HG02840 (cell line): ENCODE data around the gene MUC5B.
"Not testable (repeated sequence)": the region's sequence is repeated elsewhere in the genome, so short reads cannot be mapped to it uniquely, and the experiment has no call there.

Experiments used
- ATAC-seq: cut with Tn5 transposase; IDR thresholded peaks from one replicate; pipeline ENCODE4 v1.9.1; 2021; ENCODE audit warnings: mild to moderate bottlenecking, moderate library complexity, moderate number of reproducible peaks; ENCODE audit not compliant: unreplicated experiment, low FRiP score

Gene MUC5B, protein sequence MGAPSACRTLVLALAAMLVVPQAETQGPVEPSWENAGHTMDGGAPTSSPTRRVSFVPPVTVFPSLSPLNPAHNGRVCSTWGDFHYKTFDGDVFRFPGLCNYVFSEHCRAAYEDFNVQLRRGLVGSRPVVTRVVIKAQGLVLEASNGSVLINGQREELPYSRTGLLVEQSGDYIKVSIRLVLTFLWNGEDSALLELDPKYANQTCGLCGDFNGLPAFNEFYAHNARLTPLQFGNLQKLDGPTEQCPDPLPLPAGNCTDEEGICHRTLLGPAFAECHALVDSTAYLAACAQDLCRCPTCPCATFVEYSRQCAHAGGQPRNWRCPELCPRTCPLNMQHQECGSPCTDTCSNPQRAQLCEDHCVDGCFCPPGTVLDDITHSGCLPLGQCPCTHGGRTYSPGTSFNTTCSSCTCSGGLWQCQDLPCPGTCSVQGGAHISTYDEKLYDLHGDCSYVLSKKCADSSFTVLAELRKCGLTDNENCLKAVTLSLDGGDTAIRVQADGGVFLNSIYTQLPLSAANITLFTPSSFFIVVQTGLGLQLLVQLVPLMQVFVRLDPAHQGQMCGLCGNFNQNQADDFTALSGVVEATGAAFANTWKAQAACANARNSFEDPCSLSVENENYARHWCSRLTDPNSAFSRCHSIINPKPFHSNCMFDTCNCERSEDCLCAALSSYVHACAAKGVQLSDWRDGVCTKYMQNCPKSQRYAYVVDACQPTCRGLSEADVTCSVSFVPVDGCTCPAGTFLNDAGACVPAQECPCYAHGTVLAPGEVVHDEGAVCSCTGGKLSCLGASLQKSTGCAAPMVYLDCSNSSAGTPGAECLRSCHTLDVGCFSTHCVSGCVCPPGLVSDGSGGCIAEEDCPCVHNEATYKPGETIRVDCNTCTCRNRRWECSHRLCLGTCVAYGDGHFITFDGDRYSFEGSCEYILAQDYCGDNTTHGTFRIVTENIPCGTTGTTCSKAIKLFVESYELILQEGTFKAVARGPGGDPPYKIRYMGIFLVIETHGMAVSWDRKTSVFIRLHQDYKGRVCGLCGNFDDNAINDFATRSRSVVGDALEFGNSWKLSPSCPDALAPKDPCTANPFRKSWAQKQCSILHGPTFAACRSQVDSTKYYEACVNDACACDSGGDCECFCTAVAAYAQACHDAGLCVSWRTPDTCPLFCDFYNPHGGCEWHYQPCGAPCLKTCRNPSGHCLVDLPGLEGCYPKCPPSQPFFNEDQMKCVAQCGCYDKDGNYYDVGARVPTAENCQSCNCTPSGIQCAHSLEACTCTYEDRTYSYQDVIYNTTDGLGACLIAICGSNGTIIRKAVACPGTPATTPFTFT (N-terminal part only)

DNA sequence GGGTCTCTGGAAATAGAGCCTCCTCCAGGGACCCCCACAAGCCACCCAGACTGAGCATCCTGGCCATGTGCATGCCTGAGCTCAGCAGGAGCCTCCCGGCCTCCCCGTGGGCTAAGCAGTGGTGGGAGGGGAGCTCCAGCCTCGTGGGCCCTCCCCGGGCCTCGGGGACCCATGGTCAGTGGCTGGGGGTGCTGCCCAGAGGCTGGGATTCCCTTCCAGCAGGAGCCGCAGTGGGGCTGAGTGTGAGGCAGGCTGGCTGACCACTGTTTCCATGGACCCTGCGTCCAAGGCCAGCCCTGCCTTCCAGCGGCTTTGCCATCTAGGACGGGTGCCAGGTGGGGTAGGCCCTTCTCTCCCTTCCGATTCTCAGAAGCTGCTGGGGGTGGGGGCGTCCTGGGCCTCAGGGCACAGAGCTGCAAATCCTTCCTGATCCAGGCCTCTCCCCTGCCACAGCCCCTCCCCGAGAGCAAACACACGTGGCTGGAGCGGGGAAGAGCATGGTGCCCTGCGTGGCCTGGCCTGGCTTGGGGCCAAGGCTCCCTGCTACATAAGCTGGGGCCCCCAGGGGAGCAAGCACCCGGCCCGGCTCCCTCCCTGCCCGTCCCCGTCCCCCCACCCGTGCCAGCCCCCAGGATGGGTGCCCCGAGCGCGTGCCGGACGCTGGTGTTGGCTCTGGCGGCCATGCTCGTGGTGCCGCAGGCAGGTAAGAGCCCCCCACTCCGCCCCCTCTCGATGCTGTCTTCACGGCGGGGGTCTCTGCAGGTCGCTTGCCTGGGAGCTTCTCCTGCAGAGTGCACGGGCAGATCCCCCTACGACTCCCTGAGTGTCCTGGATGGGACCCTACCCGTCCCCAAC is at the start of gene MUC5B:
Gene MUC5B, plus strand, starts transcription at position 576 of the 855 bp plus-strand sequence. Its CDS starts 58 bp downstream, at position 634.
- ATAC-seq, result no peak

DNA sequence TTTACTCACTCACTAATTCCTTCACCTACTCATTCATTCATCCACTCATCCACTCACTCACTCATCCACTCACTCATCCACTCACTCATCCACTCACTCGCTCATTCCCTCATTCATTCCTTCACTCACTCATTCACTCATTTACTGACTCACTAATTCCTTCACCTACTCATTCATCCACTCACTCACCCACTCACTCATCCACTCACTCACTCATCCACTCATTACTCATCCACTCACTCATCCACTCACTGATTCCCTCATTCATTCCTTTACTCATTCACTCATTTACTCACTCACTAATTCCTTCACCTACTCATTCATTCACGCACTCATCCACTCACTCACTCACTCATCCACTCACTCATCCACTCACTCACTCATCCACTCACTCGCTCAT is 49.5 kb upstream of the MUC5B start:
- not testable (repeated sequence) for ATAC-seq

DNA sequence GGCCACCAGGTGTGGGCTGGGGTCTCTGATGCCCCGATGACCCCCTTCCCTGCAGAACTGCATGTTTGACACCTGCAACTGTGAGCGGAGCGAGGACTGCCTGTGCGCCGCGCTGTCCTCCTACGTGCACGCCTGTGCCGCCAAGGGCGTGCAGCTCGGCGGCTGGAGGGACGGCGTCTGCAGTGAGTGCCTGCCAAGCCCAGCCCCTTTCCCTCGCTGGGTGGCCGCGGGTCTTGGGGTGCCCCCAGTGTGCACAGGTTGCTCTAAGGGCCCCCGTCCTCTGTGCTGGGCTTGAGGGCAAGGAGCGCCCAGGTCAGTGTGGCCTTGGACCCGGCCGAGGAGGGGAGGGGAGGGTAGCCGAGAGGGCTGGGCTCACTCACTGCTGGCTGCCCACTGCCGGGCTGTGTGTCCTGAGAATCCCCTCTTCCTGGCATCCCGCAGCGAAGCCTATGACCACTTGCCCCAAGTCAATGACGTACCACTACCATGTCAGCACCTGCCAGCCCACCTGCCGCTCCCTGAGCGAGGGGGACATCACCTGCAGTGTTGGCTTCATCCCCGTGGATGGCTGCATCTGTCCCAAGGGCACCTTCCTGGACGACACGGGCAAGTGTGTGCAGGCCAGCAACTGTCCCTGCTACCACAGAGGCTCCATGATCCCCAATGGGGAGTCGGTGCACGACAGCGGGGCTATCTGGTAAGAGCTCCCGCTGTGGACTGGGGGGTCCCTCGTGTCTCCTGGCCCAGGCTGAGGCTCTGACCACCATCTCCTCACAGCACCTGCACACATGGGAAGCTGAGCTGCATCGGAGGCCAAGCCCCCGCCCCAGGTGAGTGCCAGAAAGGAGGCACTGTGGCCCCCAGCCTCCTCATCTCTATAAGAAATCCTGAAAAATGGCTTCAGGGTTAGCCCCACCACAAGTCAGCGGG is 48.2 kb upstream of the MUC5B start:
- no peak for ATAC-seq

DNA sequence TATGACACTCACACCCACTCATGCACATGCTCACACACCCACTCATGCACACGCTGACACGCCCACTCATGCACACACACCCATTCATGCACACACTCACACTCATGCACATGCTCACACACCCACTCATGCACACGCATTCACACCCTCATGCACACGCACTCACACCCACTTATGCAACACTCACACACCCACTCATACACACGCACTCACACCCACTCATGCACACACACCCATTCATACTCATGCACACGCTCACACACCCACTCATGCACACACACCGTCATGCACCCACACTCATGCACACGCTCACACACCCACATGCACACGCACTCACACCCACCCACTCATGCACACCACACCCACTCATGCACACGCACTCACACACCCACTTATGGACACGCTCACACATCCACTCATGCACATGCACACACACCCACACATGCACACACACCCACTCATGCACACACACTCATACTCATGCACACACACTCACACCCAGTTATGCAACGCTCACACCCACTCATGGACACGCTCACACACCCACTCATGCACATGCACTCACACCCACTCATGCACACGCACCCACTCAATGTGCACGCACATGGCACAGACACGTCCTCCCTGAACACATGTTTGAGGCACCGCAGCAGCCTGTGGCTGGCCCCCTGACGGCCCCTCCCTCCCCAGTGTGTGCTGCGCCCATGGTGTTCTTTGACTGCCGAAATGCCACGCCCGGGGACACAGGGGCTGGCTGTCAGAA is 47.2 kb upstream of the MUC5B start:
- no peak for ATAC-seq

DNA sequence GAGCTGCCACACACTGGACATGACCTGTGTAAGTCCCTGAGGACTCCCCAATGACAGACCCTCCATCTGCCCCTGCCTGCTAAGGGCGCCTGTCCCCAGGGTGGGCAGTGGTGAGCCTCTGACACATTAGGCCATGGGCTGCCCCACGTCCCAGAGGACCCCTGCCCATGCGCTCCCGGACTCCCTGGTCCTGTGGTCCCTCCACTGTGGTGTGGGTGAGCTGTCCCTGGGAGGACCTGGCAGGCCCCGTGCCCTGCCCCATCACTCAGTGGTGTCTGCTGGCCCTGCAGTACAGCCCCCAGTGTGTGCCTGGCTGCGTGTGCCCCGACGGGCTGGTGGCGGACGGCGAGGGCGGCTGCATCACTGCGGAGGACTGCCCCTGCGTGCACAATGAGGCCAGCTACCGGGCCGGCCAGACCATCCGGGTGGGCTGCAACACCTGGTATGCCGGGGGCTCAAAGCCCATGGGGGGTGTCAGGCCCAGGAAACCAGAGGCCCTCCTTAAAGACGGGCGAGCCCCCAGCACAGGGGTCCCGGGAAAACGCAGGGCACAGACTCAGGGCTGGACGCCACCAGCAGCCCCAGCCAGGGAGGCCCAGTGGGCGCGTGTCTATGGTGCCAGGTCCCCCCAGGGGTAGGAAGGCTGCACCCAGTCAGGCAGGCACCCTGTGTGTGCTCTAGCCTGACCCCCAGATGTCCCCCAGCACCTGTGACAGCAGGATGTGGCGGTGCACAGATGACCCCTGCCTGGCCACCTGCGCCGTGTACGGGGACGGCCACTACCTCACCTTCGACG is 46.4 kb upstream of the MUC5B start:
- ATAC-seq, result no peak

DNA sequence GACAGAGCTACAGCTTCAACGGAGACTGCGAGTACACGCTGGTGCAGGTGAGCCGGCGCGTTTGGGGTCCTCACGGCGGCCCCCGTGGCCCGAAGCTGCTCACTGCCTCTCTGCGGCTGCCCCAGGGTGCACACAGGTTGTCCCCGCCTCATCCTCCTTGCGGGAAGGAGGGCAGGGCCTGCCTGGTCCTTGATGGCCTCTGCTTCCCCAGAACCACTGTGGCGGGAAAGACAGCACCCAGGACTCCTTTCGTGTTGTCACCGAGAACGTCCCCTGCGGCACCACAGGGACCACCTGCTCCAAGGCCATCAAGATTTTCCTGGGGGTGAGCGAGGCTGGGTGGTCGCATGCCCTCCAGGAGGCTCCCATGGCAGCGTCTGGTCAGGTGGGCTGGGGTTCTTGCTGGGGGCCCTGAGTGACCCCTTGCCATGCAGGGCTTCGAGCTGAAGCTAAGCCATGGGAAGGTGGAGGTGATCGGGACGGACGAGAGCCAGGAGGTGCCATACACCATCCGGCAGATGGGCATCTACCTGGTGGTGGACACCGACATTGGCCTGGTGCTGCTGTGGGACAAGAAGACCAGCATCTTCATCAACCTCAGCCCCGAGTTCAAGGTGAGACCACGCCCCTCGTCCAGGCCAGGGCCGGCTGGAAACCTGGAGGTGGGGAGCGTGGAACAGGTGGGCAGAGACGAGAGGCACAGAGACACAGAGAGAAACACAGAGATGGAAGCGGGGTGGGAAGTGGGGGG is 45.7 kb upstream of the MUC5B start:
- ATAC-seq, result no peak

DNA sequence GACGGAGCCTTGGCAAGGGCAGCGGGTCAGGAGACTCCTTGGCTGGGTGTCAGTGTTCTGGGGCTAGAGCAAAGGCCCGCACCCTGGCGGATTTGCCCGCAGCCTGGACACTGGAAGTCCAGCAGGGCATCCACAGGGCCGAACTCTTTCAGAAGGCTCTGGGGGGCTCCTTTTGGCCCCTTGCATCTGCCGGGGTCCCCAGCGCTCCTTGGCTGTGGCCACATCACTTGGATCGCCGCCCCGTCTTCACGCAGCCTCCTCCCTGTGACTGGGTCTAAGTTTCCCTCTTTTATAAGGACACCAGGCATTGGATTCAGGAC is 45.1 kb upstream of the MUC5B start:
- no peak for ATAC-seq

DNA sequence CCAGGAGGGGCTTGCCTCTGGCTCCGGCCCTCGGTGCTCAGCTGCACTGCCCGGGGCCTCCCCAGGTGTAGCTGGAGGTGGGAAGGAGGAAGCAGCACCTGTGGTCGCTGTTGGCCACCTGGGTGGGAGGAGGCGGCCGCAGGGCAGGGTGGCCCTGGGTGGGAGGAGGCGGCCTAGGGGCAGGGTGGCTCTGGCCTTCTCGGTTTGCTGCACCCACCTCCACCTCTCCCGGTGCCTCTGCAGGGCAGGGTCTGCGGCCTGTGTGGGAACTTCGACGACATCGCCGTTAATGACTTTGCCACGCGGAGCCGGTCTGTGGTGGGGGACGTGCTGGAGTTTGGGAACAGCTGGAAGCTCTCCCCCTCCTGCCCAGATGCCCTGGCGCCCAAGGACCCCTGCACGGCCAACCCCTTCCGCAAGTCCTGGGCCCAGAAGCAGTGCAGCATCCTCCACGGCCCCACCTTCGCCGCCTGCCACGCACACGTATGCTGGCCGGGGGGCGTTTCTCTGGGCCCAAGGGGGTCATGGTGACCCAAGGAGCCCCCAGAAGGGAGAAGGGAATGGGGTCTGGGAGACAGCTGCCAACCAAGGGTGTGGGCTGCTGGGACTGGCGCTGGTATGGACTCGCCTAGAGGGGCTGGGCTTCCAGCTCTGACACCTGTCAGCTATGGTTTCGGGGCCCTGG is 44.5 kb upstream of the MUC5B start:
- no peak for ATAC-seq

DNA sequence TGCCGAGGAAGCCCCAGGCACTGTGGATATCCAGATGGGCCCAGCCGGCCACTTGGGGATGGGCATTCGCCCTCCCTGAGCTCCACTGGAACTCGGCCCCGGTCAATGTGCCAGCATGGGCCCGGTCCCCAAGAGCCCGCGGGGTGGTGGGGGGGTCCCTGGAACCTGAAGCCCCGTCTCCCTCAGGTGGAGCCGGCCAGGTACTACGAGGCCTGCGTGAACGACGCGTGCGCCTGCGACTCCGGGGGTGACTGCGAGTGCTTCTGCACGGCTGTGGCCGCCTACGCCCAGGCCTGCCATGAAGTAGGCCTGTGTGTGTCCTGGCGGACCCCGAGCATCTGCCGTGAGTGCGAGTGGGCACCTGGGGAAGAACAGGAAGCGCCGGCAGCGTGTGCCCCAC is 44.0 kb upstream of the MUC5B start:
- ATAC-seq, result no peak

DNA sequence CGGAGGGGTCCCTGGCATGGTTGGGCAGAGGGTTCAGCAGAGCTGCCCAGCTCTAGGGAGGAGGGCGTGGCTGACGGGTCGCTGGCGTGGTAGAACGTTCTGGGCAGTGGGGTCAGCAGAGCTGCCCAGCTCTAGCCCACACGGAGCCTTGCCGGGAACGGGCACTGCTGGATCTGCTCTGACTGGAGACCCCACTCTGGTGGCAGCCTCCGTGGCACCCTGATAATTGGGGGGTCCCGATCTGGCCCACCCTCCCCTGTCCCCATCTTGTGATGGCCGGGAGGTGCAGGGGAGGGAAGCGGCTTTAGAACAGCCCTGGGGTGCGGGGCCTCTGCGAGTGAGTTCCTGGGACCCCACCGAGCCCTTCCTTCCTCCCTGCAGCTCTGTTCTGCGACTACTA is 43.2 kb upstream of the MUC5B start:
- ATAC-seq, result no peak

DNA sequence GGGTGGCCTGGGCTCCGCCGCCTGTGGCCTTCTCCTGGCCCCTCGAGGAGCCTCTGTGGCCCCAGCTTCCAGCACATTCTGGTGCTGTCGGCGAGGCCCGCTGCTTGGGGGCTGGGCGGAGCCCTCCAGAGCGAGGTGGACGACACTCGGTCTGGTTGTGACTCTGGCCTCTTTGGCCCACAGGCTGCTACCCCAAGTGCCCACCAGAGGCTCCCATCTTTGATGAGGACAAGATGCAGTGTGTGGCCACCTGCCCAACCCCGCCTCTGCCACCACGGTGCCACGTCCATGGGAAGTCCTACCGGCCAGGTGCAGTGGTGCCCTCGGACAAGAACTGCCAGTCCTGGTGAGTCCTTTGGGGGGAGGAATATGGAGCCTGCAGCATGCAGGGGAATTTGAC is 42.7 kb upstream of the MUC5B start:
- no peak for ATAC-seq

DNA sequence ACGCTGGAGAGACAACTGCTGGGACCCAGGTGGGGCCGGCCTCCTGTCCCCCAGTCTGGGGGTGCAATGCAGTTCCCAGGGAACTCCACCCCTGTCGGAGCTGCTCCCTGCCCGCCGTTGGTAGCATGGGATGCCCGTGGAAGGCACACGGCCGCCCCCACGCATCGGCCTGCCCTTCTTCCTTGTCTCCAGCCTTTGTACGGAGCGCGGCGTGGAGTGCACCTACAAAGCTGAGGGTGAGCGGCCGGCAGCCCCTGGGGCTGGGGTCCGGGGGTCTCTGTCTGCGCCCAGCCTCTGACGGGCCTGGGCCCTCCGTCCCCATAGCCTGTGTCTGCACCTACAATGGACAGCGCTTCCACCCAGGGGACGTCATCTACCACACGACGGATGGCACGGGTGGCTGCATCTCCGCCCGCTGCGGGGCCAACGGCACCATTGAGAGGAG is 41.9 kb upstream of the MUC5B start:
- no peak for ATAC-seq

DNA sequence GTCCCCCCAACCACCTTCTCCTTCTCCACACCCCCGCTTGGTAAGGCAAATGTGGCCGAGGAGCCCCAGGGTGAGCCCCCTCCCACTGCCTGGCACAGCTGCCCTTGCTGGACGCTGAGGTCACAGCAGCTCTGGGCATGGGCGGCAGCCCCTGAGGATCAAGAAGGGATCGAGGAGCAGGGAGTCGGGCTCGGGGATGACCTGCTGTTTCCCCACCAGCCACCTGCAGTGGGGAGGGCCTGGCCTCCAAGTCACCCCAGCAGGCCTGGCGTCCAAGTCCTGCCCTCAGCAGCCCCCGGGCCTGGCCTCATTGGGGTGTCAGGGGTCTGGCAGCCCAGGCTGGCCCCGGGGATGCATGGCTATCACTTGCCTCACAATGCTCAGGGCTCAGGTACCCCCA is 41.4 kb upstream of the MUC5B start:
- ATAC-seq, result no peak

DNA sequence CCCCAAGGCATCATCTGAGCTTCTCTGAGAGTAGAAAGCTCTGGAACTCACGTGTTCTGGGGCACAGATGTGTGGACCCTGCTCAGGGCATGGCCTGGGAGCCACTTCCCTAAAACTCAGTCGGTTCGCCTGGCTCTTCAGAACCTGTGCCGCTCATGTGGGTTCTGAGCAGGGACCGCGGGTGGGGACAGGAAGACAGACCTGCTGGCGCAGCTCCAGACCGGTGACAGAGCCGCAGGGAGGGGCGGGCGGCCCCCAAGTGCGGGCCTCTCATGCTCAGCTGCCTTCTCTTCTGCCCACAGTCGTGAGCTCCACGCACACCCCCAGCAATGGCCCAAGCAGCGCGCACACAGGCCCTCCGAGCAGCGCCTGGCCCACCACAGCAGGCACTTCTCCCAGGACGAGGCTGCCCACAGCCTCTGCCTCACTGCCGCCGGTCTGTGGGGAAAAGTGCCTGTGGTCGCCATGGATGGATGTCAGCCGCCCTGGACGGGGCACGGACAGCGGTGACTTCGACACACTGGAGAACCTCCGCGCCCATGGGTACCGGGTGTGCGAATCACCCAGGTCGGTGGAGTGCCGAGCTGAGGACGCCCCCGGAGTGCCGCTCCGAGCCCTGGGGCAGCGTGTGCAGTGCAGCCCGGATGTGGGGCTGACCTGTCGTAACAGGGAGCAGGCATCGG is 40.9 kb upstream of the MUC5B start:
- ATAC-seq, result no peak

DNA sequence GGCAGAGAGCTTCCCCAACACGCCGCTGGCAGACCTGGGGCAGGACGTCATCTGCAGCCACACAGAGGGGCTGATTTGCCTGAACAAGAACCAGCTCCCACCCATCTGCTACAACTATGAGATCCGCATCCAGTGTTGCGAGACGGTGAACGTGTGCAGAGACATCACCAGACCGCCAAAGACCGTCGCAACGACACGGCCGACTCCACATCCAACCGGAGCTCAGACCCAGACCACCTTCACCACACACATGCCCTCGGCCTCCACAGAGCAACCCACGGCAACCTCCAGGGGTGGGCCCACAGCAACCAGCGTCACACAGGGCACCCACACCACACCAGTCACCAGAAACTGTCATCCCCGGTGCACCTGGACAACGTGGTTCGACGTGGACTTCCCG is 38.7 kb upstream of the MUC5B start:
- ATAC-seq, result not testable (repeated sequence)
